SW480 (cell line): ENCODE measurements around the gene NRSN2.

Experiments used
- DNase-seq: peaks from one replicate; pipeline ENCODE4 v3.0.0-alpha.2; 2016; ENCODE audit warnings: low spot score

Gene NRSN2

DNA sequence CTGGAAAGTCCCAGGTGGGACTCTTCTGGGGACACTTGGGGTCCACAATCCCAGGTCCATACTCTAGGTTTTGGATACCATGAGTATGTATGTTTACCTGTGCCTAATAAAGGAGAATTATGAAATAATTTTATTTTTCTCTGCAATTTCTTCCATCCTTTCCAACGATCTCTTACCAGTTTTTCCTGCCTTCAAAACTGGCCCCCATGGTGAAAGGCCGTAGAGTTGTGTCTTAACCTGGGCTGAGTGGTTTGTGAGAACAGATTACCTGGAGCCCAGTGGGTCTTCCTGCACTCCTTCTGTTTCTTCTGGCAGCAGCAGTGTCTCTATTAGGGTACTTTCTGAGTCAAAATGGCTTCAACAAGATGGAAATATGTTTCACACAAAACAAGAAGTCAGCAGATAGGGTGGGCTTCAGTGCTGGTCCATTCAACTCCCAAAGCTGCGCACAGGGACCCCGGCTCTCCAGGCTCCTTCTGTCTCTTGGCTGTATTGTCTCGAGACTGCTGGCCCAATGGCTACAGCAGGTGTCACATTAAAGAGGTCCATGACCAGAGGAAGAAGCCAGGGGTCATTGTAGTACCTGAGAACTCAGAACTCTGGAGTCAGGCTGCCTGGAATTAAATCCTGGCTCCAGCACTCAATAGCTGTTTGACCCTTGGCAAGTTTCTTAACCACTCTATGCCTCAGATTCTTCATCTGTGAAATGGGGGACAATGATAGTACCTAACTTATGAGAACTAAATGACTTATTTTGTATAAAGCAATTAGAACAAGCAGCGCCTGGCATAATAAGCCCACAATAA lies 50.7 kb downstream of the NRSN2 start:
- no peak for DNase-seq

DNA sequence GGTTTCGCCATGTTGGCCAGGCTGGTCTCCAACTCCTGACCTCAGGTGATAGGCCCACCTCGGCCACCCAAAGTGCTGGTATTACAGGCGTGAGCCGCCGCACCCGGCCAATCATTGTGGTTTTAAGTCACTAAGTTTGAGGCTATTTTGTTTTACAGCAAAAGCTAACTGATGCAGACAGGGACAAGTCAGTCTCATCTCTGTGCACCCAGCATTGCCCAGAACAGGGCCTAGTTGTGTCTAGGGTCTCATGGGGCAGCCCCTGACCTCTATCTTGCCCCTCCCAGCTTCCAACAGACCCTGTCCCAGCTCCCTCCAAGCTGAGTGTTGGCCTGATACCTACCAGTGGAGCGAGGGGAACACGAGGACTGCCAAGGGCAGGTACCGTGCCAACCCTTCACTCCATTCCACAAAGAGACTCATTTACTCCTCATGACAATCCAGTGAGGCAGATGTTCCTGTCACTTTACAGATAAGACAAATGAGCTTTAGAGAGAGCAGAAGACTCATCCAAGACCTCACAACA lies 52.3 kb downstream of the NRSN2 start:
- DNase-seq, result no peak

DNA sequence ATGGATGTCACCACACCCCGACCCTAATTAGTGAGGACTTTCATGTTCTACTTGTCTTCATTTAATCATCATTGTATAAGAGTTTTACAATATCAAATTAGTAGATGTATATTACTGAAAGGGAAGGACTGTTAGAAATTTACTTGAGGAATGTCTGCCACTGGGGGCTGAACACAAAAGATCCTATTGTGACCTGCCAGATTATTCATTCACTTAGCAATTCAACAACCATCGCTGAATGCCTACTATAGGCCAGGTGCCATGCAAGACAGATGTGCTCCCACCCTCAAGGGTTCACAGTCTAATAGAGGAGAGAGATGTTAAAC lies 53.2 kb downstream of the NRSN2 start:
- no peak for DNase-seq

DNA sequence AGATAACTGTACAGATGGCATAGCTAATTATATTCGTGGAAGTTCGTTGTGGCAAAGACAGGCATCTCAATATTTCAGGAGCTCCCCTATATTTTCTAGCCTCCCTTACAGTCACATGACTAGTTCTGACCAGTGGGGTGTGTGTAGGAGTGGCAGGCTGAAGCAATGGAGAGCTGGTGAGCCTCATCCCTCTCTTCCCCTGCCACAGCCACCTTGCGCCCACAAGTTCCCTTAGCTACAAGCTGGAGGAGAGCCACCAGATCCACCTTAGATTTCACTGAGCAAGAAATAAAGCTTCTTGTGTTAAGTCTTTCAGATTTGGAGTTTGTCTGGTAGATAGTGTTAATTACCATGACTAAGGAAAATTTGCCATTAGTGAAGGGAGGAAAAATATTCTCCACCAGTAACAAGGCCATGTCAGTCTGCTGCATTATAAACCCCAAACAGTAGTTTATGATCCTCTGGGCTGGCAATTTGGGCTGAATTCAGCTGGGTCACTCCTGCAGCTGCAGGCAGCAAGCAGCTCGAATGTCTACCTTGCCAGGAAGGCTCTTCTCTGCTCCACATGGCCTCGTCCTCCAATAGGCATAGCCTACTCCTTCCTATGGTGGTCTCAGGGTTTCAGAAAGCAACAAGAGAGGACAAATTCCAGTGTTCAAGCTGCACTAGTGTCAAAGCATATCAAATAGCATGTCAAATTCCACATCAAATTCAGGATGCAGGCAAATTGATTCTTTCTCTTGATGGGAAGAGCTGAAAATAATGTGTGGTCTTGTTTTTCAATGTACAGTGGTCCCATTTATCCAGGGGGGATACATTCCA lies 53.8 kb downstream of the NRSN2 start:
- DNase-seq, result peak; percentile 97

DNA sequence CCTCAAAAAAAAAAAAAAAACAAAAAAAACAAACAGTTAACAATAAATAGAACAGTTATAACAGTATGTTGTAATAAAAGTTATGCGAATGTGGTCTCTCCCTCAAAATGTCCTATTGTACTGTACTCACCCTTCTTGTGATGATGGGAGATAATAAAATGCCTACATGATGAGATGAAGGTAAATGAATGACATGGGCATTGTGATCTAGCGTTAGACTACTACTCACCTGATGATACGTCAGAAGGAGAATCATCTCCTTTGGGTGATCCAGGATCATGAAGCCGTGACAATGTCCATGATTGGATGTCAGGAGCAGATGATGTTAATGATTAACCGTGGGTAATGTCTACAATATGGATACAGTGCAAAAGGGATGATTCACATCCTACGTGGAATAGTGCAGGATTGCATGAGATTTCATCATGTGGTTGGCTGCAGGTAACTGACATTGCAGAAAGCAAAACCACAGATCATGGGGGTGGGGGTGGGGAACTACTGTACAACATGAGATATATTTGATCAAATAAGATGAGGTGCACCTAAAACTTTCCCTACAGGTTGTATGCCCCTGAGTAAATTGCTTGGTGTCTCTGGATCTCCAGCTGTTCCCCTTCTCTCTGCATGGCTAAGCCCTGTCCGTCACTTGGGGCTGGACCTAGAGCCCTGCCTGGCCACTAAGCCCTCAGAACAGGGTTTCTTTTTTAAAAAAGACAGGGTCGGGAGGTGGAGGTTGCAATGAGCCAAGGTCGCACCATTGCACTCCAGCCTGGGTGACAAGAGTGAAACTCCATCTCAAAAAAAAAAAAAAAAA lies 55.0 kb downstream of the NRSN2 start:
- peak; percentile 100 for DNase-seq

DNA sequence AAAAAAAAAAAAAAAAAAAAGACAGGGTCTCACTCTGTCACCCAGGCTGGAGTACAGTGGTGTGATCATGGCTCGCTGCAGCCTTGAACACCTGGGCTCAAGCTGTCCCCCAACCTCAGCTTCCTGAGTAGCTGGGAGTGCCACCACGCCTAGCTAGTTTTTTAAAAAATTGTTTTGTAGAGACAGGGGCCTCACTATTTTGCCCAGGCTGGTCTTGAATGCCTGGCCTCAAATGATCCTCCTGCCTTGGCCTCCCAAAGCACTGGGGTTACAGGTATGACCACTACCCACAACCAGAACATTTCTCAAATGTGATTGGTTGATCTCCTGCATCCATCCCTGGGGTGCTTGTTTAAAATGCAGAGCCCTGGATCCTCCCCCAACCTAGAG lies 55.6 kb downstream of the NRSN2 start:
- no peak for DNase-seq

DNA sequence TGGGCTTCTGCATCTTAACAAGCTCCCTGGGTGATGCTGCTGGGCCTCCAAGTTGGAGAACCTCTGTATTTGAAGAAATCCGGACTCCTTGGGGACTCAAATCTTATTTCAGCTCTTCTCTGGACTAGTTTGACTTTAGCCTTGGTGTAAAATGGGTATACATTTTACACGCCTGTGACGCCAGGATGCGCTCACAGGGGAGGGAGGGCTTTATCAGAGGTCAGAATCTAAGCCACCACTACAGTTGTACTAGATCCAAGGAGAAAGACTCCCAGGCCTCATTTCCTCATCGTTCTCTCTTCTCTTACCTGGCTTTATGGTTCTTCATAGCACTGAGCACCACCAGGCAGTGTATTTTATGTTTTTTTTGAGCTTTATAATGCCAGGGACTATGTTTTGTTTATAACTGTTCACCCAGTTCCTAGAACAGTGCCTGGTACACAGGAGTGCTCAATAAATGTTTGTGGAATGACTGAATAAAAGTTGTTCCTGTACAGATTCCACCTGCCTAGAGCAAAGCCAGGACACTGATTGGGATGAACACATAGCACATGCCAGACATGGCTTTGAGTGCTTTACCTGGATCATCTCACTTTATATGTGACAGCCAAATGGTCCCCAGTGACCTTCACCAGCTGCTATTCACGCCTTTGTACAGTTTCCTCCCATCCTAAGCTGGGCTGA lies 56.1 kb downstream of the NRSN2 start:
- no peak for DNase-seq

DNA sequence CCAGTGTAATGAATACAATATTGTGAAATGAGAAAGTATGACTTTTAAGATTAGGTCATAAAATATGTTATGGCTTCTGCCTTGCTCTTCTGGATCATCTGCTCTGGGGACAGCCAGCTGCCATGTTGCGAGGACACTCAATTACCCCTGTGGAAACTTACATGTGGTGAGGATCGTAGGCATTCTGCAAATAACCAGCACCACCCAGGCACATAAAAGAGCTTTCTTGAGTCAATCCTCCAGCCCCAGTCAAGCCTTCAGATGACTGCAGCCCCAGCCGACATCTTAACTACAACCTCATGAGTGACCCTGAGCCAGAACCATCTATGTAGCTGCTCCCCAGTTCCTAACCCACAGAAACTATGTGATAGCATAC lies 56.7 kb downstream of the NRSN2 start:
- DNase-seq, result no peak

DNA sequence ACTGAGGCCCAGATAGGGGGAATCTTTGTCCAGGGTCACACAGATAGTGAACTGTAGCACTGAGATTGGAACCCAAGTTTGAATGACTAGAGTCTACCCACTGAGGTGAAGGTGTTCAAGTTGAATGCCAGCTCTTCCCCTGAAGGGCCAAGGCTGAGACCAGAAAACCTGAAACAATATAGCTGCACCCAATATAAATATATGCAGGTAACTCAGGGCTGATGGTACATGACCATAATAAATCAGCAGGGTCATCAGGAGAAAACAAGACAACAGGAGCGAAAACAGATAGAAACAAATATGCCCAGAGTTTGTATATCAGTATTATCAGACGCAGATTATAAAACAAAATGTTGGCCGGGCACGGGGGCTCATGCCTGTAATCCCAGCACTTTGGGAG lies 57.2 kb downstream of the NRSN2 start:
- no peak for DNase-seq
